Transverse colon (tissue), 3 donors: Measurements from ENCODE around the gene RAB17.

Experiments used
- CTCF ChIP-seq, 5 experiments: fragments of 200-600 bp in 3 of 5; fragments of 450-650 bp in 2 of 5; sonication (generic) in 3 of 5; IDR thresholded peaks; 1 replicate in 2 of 5; 2 replicates in 3 of 5; pipeline ENCODE4 v1.5.1; 2016 to 2017; ENCODE audit warnings: antibody characterized with exemption in 5 of 5, inconsistent platforms in 3 of 5, mild to moderate bottlenecking in 2 of 5, moderate library complexity in 1 of 5
- EP300 ChIP-seq: sonication (generic); formaldehyde crosslinking; IDR thresholded peaks from one replicate; pipeline ENCODE4 v1.6.1; 2017; ENCODE audit warnings: antibody characterized with exemption, low read depth
- POLR2A ChIP-seq: fragments of 450-650 bp; IDR thresholded peaks from one replicate; pipeline ENCODE4 v1.6.1; 2016; ENCODE audit warnings: antibody characterized with exemption, mild to moderate bottlenecking, moderate library complexity

DNA sequence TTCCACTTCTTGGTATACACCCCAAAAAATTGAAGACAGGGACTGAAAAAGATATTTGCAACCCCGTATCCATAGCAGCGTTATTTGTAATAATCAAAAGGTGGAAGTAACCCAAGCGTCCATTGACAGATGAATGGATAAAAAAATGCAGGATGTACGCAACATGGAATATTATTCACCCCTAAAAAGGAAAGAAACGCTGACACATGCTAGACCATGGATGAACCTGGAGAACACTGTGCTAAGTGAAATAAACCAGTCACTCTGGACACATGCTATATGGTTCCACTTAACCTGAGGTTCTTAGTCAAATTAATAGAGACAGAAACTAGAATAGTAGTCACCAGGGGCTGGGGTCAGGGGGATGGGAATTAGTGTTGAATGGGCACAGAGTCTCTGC is 62.8 kb downstream of the RAB17 start:
- no peak for TF ChIP-seq CTCF (IDR thresholded peaks at IDR 0.05)
- no peak for TF ChIP-seq POLR2A
- TF ChIP-seq EP300, result no peak
